Measurements from ENCODE around the gene COASY. TPM values are rescaled to one million over a fixed set of nuclear protein-coding genes. Genes with fewer than 3 reads are reported as not detected.

The COASY gene
- polyA plus RNA-seq, 1 of the 3 experiments (the other 2 are of a cell fraction): 69.4 TPM

DNA sequence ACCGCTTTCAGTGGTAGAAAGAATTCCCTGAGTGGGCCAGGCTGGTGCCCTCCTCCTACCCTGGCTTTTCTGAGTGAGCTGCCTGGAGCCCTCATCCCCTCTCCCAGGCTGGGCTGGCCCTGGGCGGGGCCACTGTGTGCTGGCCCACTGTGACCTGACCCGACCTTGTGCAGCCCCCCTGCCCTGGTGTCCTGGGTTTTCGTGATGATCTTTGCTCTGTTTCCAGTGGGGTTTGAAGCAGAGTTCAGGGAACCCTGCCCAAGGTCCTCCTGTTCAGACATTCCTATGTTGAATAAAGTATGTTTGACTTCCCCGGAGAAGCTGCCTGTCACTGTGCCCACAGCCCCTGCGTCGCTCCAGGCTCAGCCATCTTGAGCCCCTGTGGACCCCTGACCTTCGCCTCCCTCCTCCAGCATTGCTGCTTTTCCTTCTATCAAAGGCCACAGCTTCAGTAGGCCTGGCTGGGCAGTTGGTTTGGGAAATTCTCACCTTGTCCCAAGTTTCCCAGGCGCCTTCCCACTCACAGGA lies 39.6 kb upstream of the COASY start:
- CTCF ChIA-PET: interaction anchor here (0.9 kb wide), 1 partner anchor 27 kb away, joined by 3 read pairs; no protein-coding TSS in a partner anchor

More for the DNA sequence above, 39.6 kb upstream of the COASY start:
- Histone ChIP-seq H3K4me3 (ENCODE audit: low read depth in 2 of 2, low read length in 1 of 2) (no peak overlapping the region), H3K4me1 (ENCODE audit: control insufficient read depth in 1 of 2, insufficient read depth in 2 of 2, low read depth in 1 of 2, low read length in 1 of 2) (peaks cover 42 to 56% of the 10 kb centered on the region in 2 experiments), H3K79me2 (ENCODE audit: insufficient read depth) (peaks cover 16% of the 10 kb centered on the region), H3K9ac (0 out of 2 replicates have a peak overlapping the region, but pooled peaks have one; percentile 19), H3K27me3 (ENCODE audit: insufficient read depth) (no peaks in the 10 kb centered on the region), H3K4me2 (peak overlapping the region; percentile 81), H3F3A (replicated peaks; ENCODE audit: insufficient read depth) (peaks cover 68% of the 10 kb centered on the region), H4K20me1 (ENCODE audit: insufficient read depth) (no peaks in the 10 kb centered on the region), H3K9me2 (no peaks in the 10 kb centered on the region), H3K9me3 (no peaks in the 10 kb centered on the region), H3K36me3 (replicated peaks in 1 of 2; ENCODE audit: control insufficient read depth in 1 of 2, insufficient read depth in 2 of 2, low read length in 1 of 2) (no peaks in the 10 kb centered on the region), H2AFZ (ENCODE audit: low read depth) (no peak overlapping the region), H3K27ac (ENCODE audit: low read depth in 2 of 2, low read length in 1 of 2) (peak overlapping the region; percentile 92 to 100)
- POLR2A ChIA-PET: no interaction called here
- WGBS (ENCODE audit: low lambda C conversion rate): 79% methylated on average over 7 of the region's 9 CpGs
- no peak for TF ChIP-seq GATA2 (CRISPR knock-in tag; IDR thresholded peaks at IDR 0.05)
- no peak for TF ChIP-seq RXRA (IDR thresholded peaks at IDR 0.05; ENCODE audit: borderline replicate concordance, low read depth)
- TF ChIP-seq MAX (IDR thresholded peaks at IDR 0.05; ENCODE audit: low read depth): no peak
- TF ChIP-seq, protein P1, sequence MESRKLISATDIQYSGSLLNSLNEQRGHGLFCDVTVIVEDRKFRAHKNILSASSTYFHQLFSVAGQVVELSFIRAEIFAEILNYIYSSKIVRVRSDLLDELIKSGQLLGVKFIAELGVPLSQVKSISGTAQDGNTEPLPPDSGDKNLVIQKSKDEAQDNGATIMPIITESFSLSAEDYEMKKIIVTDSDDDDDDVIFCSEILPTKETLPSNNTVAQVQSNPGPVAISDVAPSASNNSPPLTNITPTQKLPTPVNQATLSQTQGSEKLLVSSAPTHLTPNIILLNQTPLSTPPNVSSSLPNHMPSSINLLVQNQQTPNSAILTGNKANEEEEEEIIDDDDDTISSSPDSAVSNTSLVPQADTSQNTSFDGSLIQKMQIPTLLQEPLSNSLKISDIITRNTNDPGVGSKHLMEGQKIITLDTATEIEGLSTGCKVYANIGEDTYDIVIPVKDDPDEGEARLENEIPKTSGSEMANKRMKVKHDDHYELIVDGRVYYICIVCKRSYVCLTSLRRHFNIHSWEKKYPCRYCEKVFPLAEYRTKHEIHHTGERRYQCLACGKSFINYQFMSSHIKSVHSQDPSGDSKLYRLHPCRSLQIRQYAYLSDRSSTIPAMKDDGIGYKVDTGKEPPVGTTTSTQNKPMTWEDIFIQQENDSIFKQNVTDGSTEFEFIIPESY (IDR thresholded peaks at IDR 0.05; ENCODE audit: borderline replicate concordance, low read depth): no peak
- TF ChIP-seq, protein P2, sequence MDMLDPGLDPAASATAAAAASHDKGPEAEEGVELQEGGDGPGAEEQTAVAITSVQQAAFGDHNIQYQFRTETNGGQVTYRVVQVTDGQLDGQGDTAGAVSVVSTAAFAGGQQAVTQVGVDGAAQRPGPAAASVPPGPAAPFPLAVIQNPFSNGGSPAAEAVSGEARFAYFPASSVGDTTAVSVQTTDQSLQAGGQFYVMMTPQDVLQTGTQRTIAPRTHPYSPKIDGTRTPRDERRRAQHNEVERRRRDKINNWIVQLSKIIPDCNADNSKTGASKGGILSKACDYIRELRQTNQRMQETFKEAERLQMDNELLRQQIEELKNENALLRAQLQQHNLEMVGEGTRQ (IDR thresholded peaks at IDR 0.05; ENCODE audit: borderline replicate concordance, low read depth, low read length): no peak
- TF ChIP-seq GABPA (IDR thresholded peaks at IDR 0.05; ENCODE audit: low read depth): no peak
- TF ChIP-seq EP300 (IDR thresholded peaks at IDR 0.05; ENCODE audit: borderline replicate concordance in 1 of 2, low read depth in 1 of 2, low read length in 1 of 2): no peak
- TF ChIP-seq, protein P3, sequence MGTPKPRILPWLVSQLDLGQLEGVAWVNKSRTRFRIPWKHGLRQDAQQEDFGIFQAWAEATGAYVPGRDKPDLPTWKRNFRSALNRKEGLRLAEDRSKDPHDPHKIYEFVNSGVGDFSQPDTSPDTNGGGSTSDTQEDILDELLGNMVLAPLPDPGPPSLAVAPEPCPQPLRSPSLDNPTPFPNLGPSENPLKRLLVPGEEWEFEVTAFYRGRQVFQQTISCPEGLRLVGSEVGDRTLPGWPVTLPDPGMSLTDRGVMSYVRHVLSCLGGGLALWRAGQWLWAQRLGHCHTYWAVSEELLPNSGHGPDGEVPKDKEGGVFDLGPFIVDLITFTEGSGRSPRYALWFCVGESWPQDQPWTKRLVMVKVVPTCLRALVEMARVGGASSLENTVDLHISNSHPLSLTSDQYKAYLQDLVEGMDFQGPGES (IDR thresholded peaks at IDR 0.05; ENCODE audit: low read depth, low read length): no peak
- no peak for TF ChIP-seq FOXM1 (IDR thresholded peaks at IDR 0.05; ENCODE audit: low read depth)
- no peak for TF ChIP-seq MXI1 (IDR thresholded peaks at IDR 0.05; ENCODE audit: low read depth, low read length)
- no peak for TF ChIP-seq PBX3 (IDR thresholded peaks at IDR 0.05)
- TF ChIP-seq EZH2phosphoT487 (IDR thresholded peaks at IDR 0.05; ENCODE audit: borderline replicate concordance, low read depth): no peak
- TF ChIP-seq NFIC (IDR thresholded peaks at IDR 0.05; ENCODE audit: borderline replicate concordance): no peak
- TF ChIP-seq SMC3 (IDR thresholded peaks at IDR 0.05; ENCODE audit: low read depth, low read length): no peak
- TF ChIP-seq CHD2 (IDR thresholded peaks at IDR 0.05; ENCODE audit: low read length, partially characterized antibody): no peak
- no peak for TF ChIP-seq POLR2AphosphoS5 (IDR thresholded peaks at IDR 0.05; ENCODE audit: low read depth, low read length)
- no peak for TF ChIP-seq NRF1 (IDR thresholded peaks at IDR 0.05; ENCODE audit: low read depth, low read length)
- TF ChIP-seq FOSL2 (IDR thresholded peaks at IDR 0.05; ENCODE audit: borderline replicate concordance, low read depth): no peak
- TF ChIP-seq, protein P4, sequence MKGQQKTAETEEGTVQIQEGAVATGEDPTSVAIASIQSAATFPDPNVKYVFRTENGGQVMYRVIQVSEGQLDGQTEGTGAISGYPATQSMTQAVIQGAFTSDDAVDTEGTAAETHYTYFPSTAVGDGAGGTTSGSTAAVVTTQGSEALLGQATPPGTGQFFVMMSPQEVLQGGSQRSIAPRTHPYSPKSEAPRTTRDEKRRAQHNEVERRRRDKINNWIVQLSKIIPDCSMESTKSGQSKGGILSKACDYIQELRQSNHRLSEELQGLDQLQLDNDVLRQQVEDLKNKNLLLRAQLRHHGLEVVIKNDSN (IDR thresholded peaks at IDR 0.05; ENCODE audit: borderline replicate concordance, low read depth): no peak
- TF ChIP-seq TEAD4 (IDR thresholded peaks at IDR 0.05; ENCODE audit: borderline replicate concordance, insufficient read depth): no peak
- no peak for DNase-seq
